MCF 10A (cell line): ENCODE measurements around the gene IQCM. TPM values are rescaled to one million over a fixed set of nuclear protein-coding genes. Genes with fewer than 3 reads are reported as not detected.
A peak's percentile ranks its signal among the peaks of the same experiment; 100 is the strongest.

ENCODE experiments used
- BruUV-seq: library from RNA; stranded (reverse); fragments of 400-500 nt; replicated peaks from 2 replicates; lab custom pipeline; 2021; lab: Mats Ljungman, UMichigan
- CTCF ChIA-PET: fragments of 300-600 bp; sonication (Branson Sonifier 250); formaldehyde crosslinking; extraction: SDS; loops from one replicate; lab custom pipeline; 2021; ENCODE audit warnings: antibody characterized with exemption, inconsistent platforms; lab: Yijun Ruan, JAX
- POLR2A ChIA-PET: fragments of 300-600, 350-650 bp; sonication (Branson Sonifier 250); formaldehyde crosslinking; extraction: SDS; loops from one replicate; lab custom pipeline; 2020; ENCODE audit warnings: antibody characterized with exemption, inconsistent platforms; lab: Yijun Ruan, JAX
- DNase-seq: peaks from one replicate; pipeline ENCODE4 v3.0.0-alpha.2; 2018; ENCODE audit not compliant: unreplicated experiment
- H3K27ac Mint-ChIP-seq: one replicate; pipeline ENCODE4 v1.8.0; 2022; ENCODE audit warnings: mild to moderate bottlenecking, low read depth, mixed read lengths; ENCODE audit not compliant: unreplicated experiment
- H3K27me3 Mint-ChIP-seq: one replicate; pipeline ENCODE4 v1.8.0; 2022; ENCODE audit warnings: mixed read lengths; ENCODE audit not compliant: insufficient read depth, unreplicated experiment
- H3K36me3 Mint-ChIP-seq: one replicate; pipeline ENCODE4 v1.8.0; 2022; ENCODE audit warnings: mild to moderate bottlenecking, moderate library complexity, mixed read lengths; ENCODE audit not compliant: insufficient read depth, unreplicated experiment
- H3K4me1 Mint-ChIP-seq: one replicate; pipeline ENCODE4 v1.8.0; 2022; ENCODE audit warnings: mixed read lengths; ENCODE audit not compliant: insufficient read depth, unreplicated experiment
- H3K4me3 Mint-ChIP-seq: one replicate; pipeline ENCODE4 v1.8.0; 2022; ENCODE audit warnings: mild to moderate bottlenecking, moderate library complexity, mixed read lengths; ENCODE audit not compliant: unreplicated experiment
- H3K9me3 Mint-ChIP-seq: one replicate; pipeline ENCODE4 v1.8.0; 2022; ENCODE audit warnings: mixed read lengths; ENCODE audit not compliant: unreplicated experiment
- intact Hi-C: fragments of 100-400 bp; cut with micrococcal nuclease; formaldehyde crosslinking; loops from 2 replicates; pipeline ENCODE4 v1.14.1; 2022
- total RNA-seq: library from RNA; stranded (reverse); gene quantifications from 2 replicates; pipeline ENCODE4 v1.2.3, GENCODE V29; 2022
- TF ChIP-seq, protein P1 (sequence below): fragments of 200-600 bp; IDR thresholded peaks from one replicate; pipeline ENCODE4 v1.8.0; 2022; ENCODE audit warnings: antibody characterized with exemption, mild to moderate bottlenecking; ENCODE audit not compliant: unreplicated experiment

Gene IQCM
- total RNA-seq, 1 experiment from 2014 or later, result not detected

DNA sequence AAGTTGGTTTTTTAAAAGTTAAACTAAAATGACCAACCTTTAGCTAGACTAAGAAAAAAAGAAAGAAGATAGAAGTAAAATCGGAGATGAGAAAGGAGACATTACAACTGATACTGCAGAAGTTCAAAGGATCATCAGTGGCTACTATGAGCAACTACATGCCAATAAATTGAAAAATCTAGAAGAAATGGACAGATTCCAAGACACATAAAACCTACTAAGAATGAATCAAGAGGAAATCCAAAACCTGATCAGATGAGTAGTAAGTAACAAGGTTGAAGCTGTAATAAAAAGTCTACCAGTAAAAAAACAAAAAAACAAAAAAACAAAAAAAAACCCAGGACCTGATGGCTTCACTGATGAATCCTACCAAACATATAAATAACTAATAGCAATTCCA is 16.1 kb downstream of the IQCM start:
- H3K4me1 Mint-ChIP-seq, result no peaks in the 10 kb centered on the region
- BruUV-seq, result no TSS peak
- H3K9me3 Mint-ChIP-seq, result peaks cover 7% of the 10 kb centered on the region
- no peak overlapping the region for H3K4me3 Mint-ChIP-seq
- DNase-seq, result no peak
- H3K27me3 Mint-ChIP-seq, result no peaks in the 10 kb centered on the region
- POLR2A ChIA-PET, result no interaction called here
- no peaks in the 10 kb centered on the region for H3K36me3 Mint-ChIP-seq
- CTCF ChIA-PET, result interaction anchor here (0.6 kb wide), 1 partner anchor 211 kb away, joined by 3 read pairs; no protein-coding TSS in a partner anchor
- TF ChIP-seq, protein P1, sequence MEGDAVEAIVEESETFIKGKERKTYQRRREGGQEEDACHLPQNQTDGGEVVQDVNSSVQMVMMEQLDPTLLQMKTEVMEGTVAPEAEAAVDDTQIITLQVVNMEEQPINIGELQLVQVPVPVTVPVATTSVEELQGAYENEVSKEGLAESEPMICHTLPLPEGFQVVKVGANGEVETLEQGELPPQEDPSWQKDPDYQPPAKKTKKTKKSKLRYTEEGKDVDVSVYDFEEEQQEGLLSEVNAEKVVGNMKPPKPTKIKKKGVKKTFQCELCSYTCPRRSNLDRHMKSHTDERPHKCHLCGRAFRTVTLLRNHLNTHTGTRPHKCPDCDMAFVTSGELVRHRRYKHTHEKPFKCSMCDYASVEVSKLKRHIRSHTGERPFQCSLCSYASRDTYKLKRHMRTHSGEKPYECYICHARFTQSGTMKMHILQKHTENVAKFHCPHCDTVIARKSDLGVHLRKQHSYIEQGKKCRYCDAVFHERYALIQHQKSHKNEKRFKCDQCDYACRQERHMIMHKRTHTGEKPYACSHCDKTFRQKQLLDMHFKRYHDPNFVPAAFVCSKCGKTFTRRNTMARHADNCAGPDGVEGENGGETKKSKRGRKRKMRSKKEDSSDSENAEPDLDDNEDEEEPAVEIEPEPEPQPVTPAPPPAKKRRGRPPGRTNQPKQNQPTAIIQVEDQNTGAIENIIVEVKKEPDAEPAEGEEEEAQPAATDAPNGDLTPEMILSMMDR, result no peak
- no peak overlapping the region for H3K27ac Mint-ChIP-seq
- intact Hi-C loops, result no loop called here

DNA sequence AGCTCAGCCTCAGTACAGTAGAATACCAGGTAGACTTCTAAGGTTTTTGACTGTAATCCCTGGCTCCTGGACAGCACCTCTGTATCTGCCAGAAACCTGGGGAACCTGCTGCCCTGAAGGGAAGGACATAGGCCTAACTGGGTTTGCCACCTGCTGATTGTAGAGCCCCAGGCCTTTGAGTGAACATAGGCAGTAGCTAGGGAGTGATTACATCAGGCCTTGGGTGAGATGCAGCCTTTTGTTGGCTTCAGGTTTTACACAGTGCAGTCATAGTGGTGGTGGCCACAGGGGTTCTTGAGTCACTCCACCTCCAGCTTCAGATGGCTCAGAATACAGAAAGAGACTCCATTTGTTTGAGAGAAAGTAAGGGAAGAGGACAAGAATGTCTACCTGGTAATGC is 19.3 kb downstream of the IQCM start:
- H3K36me3 Mint-ChIP-seq, result no peaks in the 10 kb centered on the region
- no TSS peak for BruUV-seq
- no peaks in the 10 kb centered on the region for H3K27me3 Mint-ChIP-seq
- H3K4me1 Mint-ChIP-seq, result peaks cover 12% of the 10 kb centered on the region
- H3K27ac Mint-ChIP-seq, result no peak overlapping the region
- H3K9me3 Mint-ChIP-seq, result no peaks in the 10 kb centered on the region
- DNase-seq, result peak; percentile 25
- TF ChIP-seq, protein P1, result no peak
- POLR2A ChIA-PET, result interaction anchor here (0.6 kb wide), 1 partner anchor 381 kb away, joined by 3 read pairs; no protein-coding TSS in a partner anchor
- no peak overlapping the region for H3K4me3 Mint-ChIP-seq
- intact Hi-C loops, result no loop called here
- CTCF ChIA-PET, result no interaction called here

DNA sequence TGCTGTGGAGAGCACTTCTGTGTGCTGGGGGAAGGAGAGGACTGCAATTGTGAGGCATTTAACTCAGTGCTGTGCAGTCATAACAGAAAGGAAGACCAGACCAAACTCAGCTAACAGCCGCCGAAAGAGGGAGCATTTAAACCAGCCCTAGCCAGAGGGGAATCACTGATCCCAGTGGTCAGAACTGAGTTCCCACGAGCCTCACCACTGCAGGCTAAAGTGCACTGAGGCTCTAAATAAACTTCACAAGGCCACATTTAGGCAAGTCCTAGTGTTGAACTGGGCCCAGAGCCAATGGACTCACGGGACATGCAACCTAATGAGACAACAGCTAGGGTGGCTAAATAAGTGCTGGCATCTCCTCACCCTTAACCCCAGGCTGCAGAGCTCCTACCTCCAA is 20.4 kb downstream of the IQCM start:
- POLR2A ChIA-PET, result no interaction called here
- no TSS peak for BruUV-seq

DNA sequence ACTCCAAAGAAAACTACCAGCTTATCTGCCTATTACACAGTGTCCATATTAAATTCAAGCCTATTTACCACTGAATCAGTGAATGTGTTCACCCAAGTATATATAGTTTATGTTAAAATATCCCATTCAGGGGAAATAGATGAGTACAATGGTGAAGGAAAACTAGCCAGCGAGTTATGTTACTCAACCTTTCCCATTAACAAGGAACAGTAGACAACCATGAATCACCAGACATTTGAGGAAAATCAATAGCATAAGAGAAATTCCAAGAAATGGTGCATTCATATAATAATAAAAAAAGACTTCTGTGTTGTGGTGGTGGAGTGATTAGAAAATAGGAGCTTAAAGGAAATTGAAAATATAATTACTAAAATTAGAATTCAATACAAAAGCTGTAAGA is 21.3 kb downstream of the IQCM start:
- ChIA-PET CTCF (no interaction called here), POLR2A (interaction anchor here (0.6 to 0.7 kb wide), 2 partner anchors 19 to 393 kb away, joined by 3 read pairs; no protein-coding TSS in a partner anchor)
- Mint-ChIP-seq H3K27ac (no peak overlapping the region), H3K9me3 (no peaks in the 10 kb centered on the region), H3K4me3 (no peak overlapping the region), H3K36me3 (no peaks in the 10 kb centered on the region), H3K4me1 (peaks cover 18% of the 10 kb centered on the region), H3K27me3 (no peaks in the 10 kb centered on the region)
- TF ChIP-seq, protein P1, result no peak
- no TSS peak for BruUV-seq
- no peak for DNase-seq
- intact Hi-C loops, result loop anchor here (2.0 kb wide), 1 partner anchor 48 kb away; no protein-coding TSS in a partner anchor

More for the DNA sequence above, 20.4 kb downstream of the IQCM start:
- intact Hi-C loops, result loop anchor here (2.0 kb wide), 1 partner anchor 48 kb away; no protein-coding TSS in a partner anchor
- H3K9me3 Mint-ChIP-seq, result no peaks in the 10 kb centered on the region
- no peaks in the 10 kb centered on the region for H3K36me3 Mint-ChIP-seq
- CTCF ChIA-PET, result interaction anchor here (0.7 kb wide), 1 partner anchor 11 kb away, joined by 4 read pairs; no protein-coding TSS in a partner anchor
- TF ChIP-seq, protein P1, result no peak
- no peaks in the 10 kb centered on the region for H3K27me3 Mint-ChIP-seq
- H3K4me1 Mint-ChIP-seq, result peaks cover 12% of the 10 kb centered on the region
- DNase-seq, result no peak
- H3K27ac Mint-ChIP-seq, result no peak overlapping the region
- no peak overlapping the region for H3K4me3 Mint-ChIP-seq
